ELF-1 (cell line): Measurements from ENCODE around the gene ZNF860.
"Not testable (repeated sequence)": the region's sequence is repeated elsewhere in the genome, so short reads cannot be mapped to it uniquely, and the experiment has no call there.

Experiments used
- DNase-seq: peaks from one replicate; pipeline ENCODE4 v3.0.0-alpha.2; 2016; ENCODE audit warnings: low read depth, low spot score

The ZNF860 gene

DNA sequence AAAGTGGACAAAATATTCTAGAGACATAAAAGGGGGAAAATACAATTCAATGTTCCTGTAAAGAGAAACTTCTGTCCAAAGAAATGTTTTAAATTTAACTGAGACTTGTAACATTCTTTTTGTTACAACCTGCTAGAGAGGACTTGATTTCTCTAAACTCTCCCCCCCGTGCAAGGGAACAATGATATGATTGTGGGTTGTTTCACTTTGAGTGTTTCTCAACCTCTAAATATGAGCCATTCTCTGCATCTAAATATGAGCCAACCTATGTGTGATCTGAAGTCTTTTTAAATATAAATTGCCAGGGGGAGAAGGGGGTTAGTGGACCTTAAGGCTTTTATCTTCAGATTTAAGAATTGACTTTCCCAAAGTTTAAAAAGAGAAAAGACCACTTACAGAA lies 14.6 kb downstream of the ZNF860 start:
- DNase-seq: no peak

DNA sequence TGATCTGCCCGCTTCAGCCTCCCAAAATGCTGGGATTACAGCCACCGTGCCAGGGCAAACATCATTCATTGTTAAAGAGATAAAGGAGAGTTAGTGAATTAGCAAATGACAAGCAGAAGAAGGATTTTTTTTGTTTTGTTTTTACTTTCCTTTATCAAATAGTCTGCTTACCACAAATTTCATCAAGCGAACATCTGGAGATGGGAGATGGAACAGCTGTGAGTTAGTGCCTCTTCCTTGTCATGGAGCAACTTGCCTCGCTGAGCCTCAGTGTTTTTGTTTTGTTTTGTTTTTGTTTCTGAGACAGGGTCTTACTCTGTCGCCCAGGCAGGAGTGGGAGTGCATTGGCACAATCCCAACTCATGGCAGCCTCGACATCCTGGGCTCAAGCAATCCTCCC lies 15.9 kb downstream of the ZNF860 start:
- no peak for DNase-seq

DNA sequence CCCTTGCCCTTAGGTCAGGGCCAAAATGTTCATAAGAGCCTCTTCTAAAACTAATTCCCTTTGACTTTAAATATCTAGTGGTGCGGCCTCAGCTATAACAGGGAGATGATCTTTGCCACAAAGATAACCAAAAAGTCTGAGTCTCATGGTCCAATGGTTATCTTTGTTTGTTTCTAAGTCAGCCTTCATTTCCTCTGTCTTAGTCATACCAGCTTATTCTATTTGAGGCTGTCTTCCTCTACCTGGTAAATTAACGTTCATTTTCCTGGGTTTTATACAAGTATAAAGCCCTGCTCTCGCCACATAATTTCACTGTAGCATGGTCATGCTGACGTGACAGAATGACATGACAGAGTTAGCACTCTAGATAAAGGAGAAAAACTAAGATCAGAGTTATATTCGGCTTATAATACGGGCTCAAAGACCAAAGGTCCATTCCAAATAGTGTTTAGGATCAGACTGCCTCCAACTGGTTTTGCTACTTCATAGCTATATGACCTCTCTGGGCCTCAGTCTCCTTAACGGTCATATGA lies 18.4 kb downstream of the ZNF860 start:
- no peak for DNase-seq

DNA sequence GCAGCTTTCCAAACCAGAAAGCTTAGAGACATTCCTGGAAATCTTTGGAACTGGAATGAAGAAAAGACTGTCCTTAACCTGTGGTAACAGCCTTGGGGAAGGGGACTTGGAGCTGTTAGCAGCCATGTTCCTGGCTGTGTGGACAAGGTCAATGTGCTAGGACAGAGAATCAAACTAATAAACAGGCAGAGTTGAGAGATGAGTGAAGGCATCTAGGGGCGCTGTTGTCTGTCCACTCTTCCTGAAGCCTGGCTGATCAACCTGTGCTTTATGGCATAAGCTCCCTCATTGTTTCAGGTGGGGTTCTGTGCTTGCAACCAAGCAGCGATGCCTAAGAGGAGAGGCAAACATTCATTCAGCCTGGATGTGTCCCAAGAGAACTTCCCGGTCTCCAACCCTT lies 19.3 kb downstream of the ZNF860 start:
- no peak for DNase-seq

DNA sequence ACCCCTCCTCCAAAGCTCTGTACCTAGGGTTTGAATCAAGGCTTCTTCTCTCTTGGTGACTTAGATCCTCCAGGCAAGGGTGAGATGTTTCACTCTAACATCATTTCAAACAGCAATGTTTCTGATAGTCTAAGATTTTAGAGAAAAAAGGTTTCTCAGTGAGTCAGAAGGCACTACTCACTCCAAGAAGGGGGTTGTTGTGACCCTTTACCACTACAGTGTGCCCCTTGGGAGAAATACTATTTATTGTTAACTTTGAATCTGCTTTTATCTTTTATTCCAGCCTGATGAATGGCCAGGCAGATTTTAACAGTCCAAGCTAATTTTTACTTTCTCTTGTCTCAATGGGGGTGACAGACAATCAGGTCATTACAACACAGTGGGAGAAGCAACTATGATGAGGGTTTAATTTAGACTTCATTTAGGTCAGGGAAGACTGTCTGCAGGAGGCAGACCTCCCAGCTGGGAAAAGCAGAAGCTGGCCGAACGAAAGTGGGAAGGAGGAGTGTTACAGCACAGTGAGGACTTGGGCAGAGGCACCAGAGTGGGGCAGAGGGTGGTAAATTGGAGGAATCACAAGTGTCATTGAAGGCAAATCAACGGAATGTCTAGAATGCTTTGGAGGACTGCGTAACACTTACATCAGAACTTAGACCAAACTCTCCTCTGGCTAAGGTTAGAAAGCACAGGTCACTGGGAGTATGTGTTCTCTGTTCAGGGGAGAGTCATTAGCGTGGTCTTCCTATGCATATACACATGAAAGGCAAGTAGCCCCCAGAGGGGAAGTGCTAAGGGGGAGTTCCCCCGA lies 21.2 kb downstream of the ZNF860 start:
- peak; percentile 6 for DNase-seq

DNA sequence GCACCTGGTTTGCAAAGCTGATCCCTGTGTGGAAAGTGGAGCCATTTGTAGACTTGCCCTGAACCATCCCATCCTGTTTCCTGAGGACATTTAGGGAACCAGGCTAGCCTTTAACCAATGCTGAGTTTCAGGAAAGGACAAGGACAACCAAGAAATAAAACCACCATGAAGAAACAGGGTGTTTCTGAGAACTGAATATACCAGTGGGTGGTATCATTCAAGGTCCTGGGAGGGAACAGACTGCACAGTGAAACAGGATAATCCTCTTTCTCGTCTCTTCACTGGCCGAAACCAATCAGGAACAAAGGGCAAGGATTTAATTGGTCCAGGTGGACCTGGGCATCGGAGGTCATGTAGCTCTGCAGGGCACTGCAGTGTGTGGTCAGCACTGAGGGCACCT lies 21.8 kb downstream of the ZNF860 start:
- no peak for DNase-seq

DNA sequence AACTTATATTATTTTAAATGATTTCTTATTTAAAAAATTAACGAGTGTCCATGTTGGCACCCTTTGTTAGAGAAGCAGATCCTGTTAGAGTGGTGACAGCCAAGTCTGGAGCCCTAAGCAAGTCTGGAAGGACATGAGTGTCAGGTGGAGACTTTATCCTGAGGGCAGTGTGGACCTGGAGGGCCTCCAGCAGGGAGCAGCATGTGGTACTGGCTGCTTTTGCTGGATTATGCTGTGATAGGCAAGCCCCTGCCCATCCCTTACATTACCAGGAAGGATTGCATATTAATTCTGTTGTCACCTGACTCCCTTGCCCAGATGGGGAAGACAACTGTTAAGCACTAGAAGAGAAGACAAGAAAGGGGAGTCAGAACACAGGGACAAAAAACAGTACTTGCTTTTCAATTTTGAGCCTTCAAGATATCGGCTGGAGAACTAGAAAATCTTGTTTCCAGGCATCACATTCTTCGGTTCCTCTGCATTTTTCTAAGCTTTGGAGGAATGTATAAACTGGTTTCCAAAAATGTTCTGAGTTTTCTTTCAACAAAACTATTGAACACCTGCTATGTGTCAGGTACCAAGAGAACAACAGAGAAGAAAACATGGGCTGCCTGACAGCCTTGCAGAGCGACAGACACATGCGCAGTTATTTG lies 22.7 kb downstream of the ZNF860 start:
- peak; percentile 55 for DNase-seq

DNA sequence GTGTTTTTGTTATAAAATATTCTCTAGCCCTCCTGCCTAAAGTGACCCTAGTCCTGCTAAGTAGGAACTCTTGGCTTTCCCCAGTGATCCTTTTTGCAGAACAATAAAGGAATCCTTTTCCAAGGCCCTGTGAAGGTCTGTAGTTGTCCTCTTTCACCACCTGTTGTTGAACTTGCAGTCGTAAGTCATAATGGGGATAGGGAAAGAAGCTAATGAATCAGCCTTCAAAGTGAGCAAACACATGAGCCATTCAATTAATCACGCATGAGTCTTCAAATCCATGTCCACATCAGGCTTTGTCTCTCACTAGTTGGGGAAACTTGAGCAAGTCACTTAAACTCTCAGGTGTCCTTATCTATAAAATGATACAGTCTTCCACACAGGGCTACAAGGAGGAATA lies 27.6 kb downstream of the ZNF860 start:
- no peak for DNase-seq

DNA sequence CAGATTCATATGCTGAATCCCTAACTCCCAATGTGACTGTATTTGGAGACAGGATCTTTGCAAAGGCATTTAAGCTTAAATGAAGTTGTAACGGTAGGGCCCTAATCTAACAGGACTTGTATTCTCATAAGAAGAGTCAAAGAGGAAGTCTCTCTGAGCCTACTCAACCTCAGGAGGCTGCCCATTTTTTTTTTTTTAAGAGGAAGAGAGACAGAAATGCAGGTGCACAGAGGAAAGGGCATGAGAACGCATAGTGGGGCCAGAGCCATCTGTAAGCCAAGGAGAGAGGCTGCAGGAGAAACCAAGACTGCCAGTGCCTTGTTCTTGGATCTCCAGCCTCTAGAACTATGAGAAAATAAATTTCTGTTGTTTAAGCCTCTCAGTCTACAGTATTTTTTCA lies 28.4 kb downstream of the ZNF860 start:
- DNase-seq: no peak

DNA sequence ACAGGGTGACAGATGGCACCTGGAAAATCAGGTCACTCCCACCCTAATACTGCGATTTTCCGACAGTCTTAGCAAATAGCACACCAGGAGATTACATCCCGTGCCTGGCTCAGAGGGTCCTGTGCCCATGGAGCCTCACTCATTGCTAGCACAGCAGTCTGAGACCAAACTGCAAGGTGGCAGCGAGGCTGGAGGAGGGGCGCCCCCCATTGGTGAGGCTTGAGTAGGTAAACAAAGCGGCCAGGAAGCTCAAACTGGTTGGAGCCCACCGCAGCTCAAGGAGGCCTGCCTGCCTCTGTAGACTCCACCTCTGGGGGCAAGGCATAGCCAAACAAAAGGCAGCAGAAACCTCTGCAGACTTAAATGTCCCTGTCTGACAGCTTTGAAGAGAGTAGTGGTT lies 29.1 kb downstream of the ZNF860 start:
- not testable (repeated sequence) for DNase-seq

DNA sequence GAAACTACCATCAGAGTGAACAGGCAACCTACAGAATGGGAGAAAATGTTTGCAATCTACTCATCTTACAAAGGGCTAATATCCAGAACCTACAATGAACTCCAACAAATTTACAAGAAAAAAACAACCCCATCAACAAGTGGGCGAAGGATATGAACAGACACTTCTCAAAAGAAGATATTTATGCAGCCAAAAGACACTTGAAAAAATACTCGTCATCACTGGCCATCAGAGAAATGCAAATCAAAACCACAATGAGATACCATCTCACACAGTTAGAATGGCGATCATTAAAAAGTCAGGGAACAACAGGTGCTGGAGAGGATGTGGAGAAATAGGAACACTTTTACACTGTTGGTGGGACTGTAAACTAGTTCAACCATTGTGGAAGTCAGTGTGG lies 34.1 kb downstream of the ZNF860 start:
- not testable (repeated sequence) for DNase-seq

DNA sequence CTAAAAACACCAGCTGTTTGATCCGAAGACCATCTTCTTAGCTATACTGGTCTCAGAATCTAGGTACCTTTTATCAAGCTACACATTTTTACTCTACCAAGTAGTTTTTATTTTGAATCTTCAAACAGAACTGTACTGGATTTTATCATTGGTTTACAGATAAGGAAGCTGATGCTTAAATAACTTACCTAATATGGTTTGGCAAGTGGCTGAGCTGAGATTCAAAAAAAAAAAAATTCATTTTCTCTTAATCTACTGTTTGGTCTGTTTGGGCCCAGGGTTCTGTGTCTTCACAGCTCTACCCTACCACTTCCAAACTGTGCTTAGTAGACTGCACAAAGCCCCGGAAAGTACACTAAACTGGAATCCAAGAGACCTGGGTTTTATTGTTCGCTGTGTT lies 35.7 kb downstream of the ZNF860 start:
- no peak for DNase-seq

DNA sequence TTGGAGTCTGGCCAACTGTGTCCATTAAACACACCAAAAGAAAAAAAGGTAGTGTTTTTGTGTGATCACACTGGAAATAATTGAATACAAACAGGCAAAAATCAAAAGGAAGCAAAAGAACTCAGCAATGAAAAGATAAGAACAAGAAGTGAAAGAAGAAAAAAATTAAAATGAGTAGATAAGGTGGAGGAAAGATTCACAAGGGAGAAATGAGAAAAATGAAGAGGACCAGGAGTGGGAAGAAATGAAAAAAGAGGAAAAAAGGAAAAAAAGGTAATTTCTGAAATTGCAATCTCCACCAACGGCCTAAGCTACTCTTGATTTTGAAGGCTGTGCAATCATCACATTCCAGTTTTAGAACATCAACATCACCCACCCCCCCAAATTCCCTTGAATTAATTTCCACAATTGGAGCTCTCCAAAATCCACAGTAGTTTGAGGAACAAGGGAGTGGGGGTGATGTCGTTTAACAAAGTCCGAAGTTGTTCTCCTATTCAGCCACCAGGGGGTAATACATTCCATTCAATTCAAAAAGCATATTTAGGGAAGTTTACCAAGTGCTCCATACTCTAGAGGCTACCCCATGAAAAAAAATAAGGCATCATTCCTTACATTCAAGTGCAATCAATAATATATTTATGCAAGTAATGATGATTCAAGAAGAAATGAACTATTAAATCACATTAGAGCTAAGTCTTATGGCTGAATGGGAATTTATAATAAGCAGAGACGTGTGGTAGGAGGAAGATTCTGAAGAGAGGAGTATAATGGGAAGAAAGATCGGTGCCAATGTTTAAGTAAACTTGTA lies 37.4 kb downstream of the ZNF860 start:
- DNase-seq: peak; percentile 17

DNA sequence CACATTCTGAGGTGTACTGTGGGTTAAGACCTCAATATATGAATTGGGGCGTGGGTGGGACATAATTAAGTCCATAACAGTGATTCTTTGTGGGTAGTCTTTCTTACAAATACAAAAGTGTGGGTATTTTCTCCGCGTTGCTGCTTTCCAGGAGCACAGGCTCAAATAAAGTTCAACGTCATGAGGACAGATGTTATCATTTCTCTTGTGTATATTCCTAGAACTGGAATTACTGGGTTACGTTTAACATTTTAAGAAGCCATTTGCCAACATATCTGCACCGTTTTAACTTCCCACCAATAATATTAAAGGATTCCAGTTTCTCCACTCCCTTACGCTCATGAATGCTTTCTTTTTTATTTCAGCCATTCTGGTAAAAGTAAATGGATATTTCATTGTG lies 39.6 kb downstream of the ZNF860 start:
- DNase-seq: no peak

DNA sequence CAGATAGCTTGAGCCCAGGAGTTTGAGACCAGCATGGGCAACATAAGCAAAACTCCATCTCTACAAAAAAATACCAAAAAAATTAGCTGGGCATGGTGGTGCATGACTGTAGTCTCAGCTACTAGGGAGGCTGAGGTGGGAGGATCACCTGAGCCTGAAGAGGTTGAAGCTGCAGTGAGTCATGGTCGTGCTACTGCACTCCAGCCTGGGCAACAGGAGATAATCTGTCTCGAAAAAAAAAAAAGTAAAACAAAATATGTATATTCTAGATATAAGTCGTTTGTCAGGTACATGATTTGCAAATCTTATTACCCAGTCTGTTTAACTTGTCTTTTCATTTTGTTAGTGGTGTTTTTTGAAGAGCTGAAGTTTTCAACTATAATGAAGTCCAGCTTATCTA lies 40.2 kb downstream of the ZNF860 start:
- no peak for DNase-seq

DNA sequence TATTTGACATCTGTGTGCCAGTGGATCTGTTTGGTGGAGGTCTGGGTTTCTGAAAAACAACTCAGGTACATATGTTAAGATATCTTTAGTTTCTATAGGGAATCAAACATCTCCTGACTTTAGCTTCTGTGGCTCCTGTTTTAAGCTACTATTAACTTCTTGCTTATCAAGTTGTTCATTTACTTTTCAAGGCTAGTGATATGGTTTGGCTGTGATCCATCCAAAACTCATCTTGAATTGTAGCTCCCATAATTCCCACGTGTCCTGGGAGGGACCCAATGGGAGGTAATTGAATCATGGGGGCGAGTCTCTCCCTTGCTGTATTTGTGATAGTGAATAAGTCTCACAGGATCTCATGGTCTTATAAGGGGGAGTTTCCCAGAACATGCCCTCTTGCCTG lies 41.4 kb downstream of the ZNF860 start:
- no peak for DNase-seq

DNA sequence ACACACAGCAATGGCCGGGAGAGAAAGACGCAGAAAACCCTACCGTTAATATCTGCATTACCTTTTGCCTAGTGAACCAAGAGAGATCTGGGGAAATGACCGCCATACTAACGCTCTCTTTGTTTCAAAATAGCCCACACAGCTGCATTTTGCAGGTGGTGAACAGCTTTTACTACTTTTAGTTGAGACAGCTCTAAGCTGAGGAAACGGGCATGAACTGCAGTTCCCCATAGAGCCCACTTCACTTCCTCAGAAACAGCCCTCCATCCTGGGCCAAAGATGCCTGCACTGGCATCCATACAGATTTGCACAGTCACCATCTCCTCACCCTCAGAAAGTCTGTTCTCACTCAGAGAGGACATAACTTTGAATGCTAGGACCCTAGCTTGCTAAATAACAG lies 45.0 kb downstream of the ZNF860 start:
- DNase-seq: no peak

DNA sequence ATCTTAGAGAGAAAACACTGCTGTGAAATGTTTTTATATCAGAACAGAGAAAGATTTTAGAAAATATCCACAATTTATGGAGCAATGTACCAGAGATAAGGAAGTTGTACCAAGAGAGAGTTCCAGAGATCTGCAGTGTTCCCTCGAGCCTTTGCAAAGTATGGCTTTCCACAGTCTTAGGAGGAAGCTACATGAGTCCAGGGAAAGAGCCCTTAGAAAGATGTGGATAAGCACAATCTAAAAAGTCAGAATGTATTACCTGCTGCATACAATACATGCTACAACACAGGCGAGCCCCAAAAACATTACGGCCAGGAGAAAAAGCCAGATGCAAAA lies 56.4 kb downstream of the ZNF860 start:
- DNase-seq: no peak

DNA sequence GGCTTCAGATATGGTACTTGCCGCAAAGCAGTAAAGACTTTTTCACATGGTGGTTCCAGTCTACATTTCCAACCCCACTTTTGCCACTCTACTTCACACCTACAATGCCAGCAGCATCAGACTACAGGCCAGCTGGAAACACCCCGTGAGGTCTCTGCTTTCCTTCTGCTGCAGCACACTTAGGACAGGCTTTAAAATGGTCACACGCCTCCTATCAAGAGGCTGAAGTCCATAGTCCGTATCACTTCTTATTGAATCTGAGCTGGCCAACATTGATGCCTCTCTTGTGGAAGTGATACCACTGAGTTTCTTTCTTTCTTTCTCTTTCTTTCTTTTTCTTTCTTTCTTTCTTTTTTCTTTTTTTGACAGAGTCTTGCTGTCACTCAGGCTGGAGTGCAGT lies 59.8 kb downstream of the ZNF860 start:
- no peak for DNase-seq
